DND-41 (cell line): ENCODE data around the gene KIAA1549.

Experiments used
- EZH2 ChIP-seq: IDR thresholded peaks from 3 replicates; pipeline ENCODE4 v1.6.1; 2012; ENCODE audit warnings: borderline replicate concordance, low read depth, mild to moderate bottlenecking, moderate library complexity, low read length, inconsistent platforms; ENCODE audit not compliant: severe bottlenecking
- TF ChIP-seq, protein P1 (sequence below): IDR thresholded peaks from 2 replicates; pipeline ENCODE4 v1.5.1; 2012; ENCODE audit warnings: borderline replicate concordance, low read length, moderate library complexity, mild to moderate bottlenecking; ENCODE audit not compliant: poor library complexity, severe bottlenecking; ENCODE audit errors: extremely low read depth

DNA sequence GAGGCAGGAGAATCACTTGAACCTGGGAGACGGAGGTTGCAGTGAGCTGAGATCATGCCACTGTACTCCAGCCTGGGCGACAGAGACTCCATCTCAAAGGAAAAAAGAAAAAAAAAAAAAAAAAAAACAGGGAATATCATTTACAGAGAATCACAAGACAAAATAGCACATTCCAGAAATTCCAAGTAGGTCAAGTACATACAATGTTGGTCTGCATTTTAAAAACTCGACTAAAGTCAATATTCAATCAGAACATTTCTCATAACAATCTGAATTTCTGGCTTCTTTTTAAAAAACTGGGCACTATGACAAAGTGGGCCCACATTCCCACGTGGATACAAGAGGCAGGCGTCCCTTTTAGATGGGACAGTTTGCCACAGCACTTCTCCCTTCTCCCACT, 41.9 kb upstream of the KIAA1549 start:
- TF ChIP-seq, protein P1, sequence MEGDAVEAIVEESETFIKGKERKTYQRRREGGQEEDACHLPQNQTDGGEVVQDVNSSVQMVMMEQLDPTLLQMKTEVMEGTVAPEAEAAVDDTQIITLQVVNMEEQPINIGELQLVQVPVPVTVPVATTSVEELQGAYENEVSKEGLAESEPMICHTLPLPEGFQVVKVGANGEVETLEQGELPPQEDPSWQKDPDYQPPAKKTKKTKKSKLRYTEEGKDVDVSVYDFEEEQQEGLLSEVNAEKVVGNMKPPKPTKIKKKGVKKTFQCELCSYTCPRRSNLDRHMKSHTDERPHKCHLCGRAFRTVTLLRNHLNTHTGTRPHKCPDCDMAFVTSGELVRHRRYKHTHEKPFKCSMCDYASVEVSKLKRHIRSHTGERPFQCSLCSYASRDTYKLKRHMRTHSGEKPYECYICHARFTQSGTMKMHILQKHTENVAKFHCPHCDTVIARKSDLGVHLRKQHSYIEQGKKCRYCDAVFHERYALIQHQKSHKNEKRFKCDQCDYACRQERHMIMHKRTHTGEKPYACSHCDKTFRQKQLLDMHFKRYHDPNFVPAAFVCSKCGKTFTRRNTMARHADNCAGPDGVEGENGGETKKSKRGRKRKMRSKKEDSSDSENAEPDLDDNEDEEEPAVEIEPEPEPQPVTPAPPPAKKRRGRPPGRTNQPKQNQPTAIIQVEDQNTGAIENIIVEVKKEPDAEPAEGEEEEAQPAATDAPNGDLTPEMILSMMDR = no peak
- no peak for TF ChIP-seq EZH2
